T-helper 2 cell treated with Interferon-gamma antibody and Interleukin-4, amounts not matched to agents 5 μg/mL and 100 μg/mL, for 36 hours (primary cell): ENCODE measurements around the gene COL4A2.

Experiments
- DNase-seq: peaks from one replicate; pipeline ENCODE4 v3.0.0; 2021; ENCODE audit warnings: low spot score
- H3K27ac Mint-ChIP-seq: one replicate; pipeline ENCODE4 v1.8.0; 2021; ENCODE audit warnings: mild to moderate bottlenecking, mixed read lengths
- H3K27me3 Mint-ChIP-seq: one replicate; pipeline ENCODE4 v1.8.0; 2021; ENCODE audit warnings: low read depth, mixed read lengths
- H3K36me3 Mint-ChIP-seq: one replicate; pipeline ENCODE4 v1.8.0; 2021; ENCODE audit warnings: low read depth, mixed read lengths
- H3K4me1 Mint-ChIP-seq: one replicate; pipeline ENCODE4 v1.8.0; 2021; ENCODE audit warnings: low read depth, mixed read lengths
- H3K4me3 Mint-ChIP-seq: one replicate; pipeline ENCODE4 v1.8.0; 2022; ENCODE audit warnings: mild to moderate bottlenecking, moderate library complexity, mixed read lengths
- H3K9me3 Mint-ChIP-seq: one replicate; pipeline ENCODE4 v1.8.0; 2021; ENCODE audit warnings: mixed read lengths

The COL4A2 gene

GRCh38 chr13:110402299-110403069, 95.4 kb downstream of the COL4A2 start:
- no peak for DNase-seq
- H3K36me3 Mint-ChIP-seq, result no peaks in the 10 kb centered on the region
- H3K27ac Mint-ChIP-seq, result no peak overlapping the region
- no peak overlapping the region for H3K4me3 Mint-ChIP-seq
- H3K4me1 Mint-ChIP-seq, result no peaks in the 10 kb centered on the region
- peaks cover 58% of the 10 kb centered on the region for H3K27me3 Mint-ChIP-seq
- no peaks in the 10 kb centered on the region for H3K9me3 Mint-ChIP-seq

- no peak for DNase-seq
- Mint-ChIP-seq H3K27me3 (peaks cover 56% of the 10 kb centered on the region), H3K36me3 (no peaks in the 10 kb centered on the region), H3K9me3 (no peaks in the 10 kb centered on the region), H3K27ac (no peak overlapping the region), H3K4me1 (no peaks in the 10 kb centered on the region), H3K4me3 (no peak overlapping the region)
Measured at GRCh38 chr13:110403315-110403714, 96.2 kb downstream of the COL4A2 start.

GRCh38 chr13:110403721-110404120, 96.6 kb downstream of the COL4A2 start:
- Mint-ChIP-seq H3K4me1 (no peaks in the 10 kb centered on the region), H3K4me3 (no peak overlapping the region), H3K36me3 (no peaks in the 10 kb centered on the region), H3K27ac (no peak overlapping the region), H3K9me3 (no peaks in the 10 kb centered on the region), H3K27me3 (peaks cover 55% of the 10 kb centered on the region)
- DNase-seq, result no peak

- Mint-ChIP-seq H3K27ac (no peak overlapping the region), H3K36me3 (no peaks in the 10 kb centered on the region), H3K9me3 (no peaks in the 10 kb centered on the region), H3K27me3 (peaks cover 56% of the 10 kb centered on the region), H3K4me1 (no peaks in the 10 kb centered on the region), H3K4me3 (no peak overlapping the region)
- DNase-seq, result no peak
Measured at GRCh38 chr13:110404321-110404720, 97.2 kb downstream of the COL4A2 start.

GRCh38 chr13:110405597-110406450, 98.7 kb downstream of the COL4A2 start:
- H3K27ac Mint-ChIP-seq, result no peak overlapping the region
- H3K9me3 Mint-ChIP-seq, result no peaks in the 10 kb centered on the region
- H3K4me3 Mint-ChIP-seq, result no peak overlapping the region
- no peaks in the 10 kb centered on the region for H3K36me3 Mint-ChIP-seq
- H3K27me3 Mint-ChIP-seq, result peaks cover 60% of the 10 kb centered on the region
- no peaks in the 10 kb centered on the region for H3K4me1 Mint-ChIP-seq
- peak; percentile 15 for DNase-seq

GRCh38 chr13:110407021-110407420, 99.9 kb downstream of the COL4A2 start:
- H3K27ac Mint-ChIP-seq, result no peak overlapping the region
- no peaks in the 10 kb centered on the region for H3K36me3 Mint-ChIP-seq
- no peak overlapping the region for H3K4me3 Mint-ChIP-seq
- no peak for DNase-seq
- no peaks in the 10 kb centered on the region for H3K9me3 Mint-ChIP-seq
- H3K27me3 Mint-ChIP-seq, result peaks cover 57% of the 10 kb centered on the region
- no peaks in the 10 kb centered on the region for H3K4me1 Mint-ChIP-seq

GRCh38 chr13:110407531-110407930, 100.4 kb downstream of the COL4A2 start:
- Mint-ChIP-seq H3K9me3 (no peaks in the 10 kb centered on the region), H3K27ac (no peak overlapping the region), H3K27me3 (peaks cover 58% of the 10 kb centered on the region), H3K4me1 (peaks cover 4% of the 10 kb centered on the region), H3K36me3 (no peaks in the 10 kb centered on the region), H3K4me3 (no peak overlapping the region)
- no peak for DNase-seq

- DNase-seq, result no peak
- Mint-ChIP-seq H3K27me3 (peaks cover 61% of the 10 kb centered on the region), H3K4me1 (peaks cover 4% of the 10 kb centered on the region), H3K9me3 (no peaks in the 10 kb centered on the region), H3K36me3 (no peaks in the 10 kb centered on the region), H3K4me3 (no peak overlapping the region), H3K27ac (no peak overlapping the region)
Measured at GRCh38 chr13:110408286-110408685, 101.2 kb downstream of the COL4A2 start.

GRCh38 chr13:110409581-110409992, 102.5 kb downstream of the COL4A2 start:
- H3K27me3 Mint-ChIP-seq, result peaks cover 57% of the 10 kb centered on the region
- peaks cover 4% of the 10 kb centered on the region for H3K4me1 Mint-ChIP-seq
- H3K4me3 Mint-ChIP-seq, result no peak overlapping the region
- DNase-seq, result no peak
- H3K9me3 Mint-ChIP-seq, result no peaks in the 10 kb centered on the region
- H3K36me3 Mint-ChIP-seq, result no peaks in the 10 kb centered on the region
- no peak overlapping the region for H3K27ac Mint-ChIP-seq

- DNase-seq, result no peak
- Mint-ChIP-seq H3K27ac (no peak overlapping the region), H3K27me3 (peaks cover 57% of the 10 kb centered on the region), H3K36me3 (no peaks in the 10 kb centered on the region), H3K4me1 (peaks cover 4% of the 10 kb centered on the region), H3K9me3 (no peaks in the 10 kb centered on the region), H3K4me3 (no peak overlapping the region)
Measured at GRCh38 chr13:110410000-110410399, 102.9 kb downstream of the COL4A2 start.

GRCh38 chr13:110410936-110411687, 104.0 kb downstream of the COL4A2 start:
- peaks cover 59% of the 10 kb centered on the region for H3K27me3 Mint-ChIP-seq
- no peaks in the 10 kb centered on the region for H3K36me3 Mint-ChIP-seq
- no peaks in the 10 kb centered on the region for H3K9me3 Mint-ChIP-seq
- no peak for DNase-seq
- peaks cover 4% of the 10 kb centered on the region for H3K4me1 Mint-ChIP-seq
- H3K27ac Mint-ChIP-seq, result no peak overlapping the region
- H3K4me3 Mint-ChIP-seq, result no peak overlapping the region

GRCh38 chr13:110411688-110412059, 104.6 kb downstream of the COL4A2 start:
- H3K36me3 Mint-ChIP-seq, result no peaks in the 10 kb centered on the region
- H3K4me1 Mint-ChIP-seq, result peaks cover 4% of the 10 kb centered on the region
- DNase-seq, result no peak
- H3K27me3 Mint-ChIP-seq, result peaks cover 64% of the 10 kb centered on the region
- no peak overlapping the region for H3K4me3 Mint-ChIP-seq
- H3K27ac Mint-ChIP-seq, result no peak overlapping the region
- no peaks in the 10 kb centered on the region for H3K9me3 Mint-ChIP-seq

- Mint-ChIP-seq H3K4me3 (no peak overlapping the region), H3K27ac (no peak overlapping the region), H3K27me3 (peaks cover 64% of the 10 kb centered on the region)
Measured at GRCh38 chr13:110412132-110412914, 105.2 kb downstream of the COL4A2 start.

More at GRCh38 chr13:110412132-110412914, 105.2 kb downstream of the COL4A2 start:
- Mint-ChIP-seq H3K36me3 (no peaks in the 10 kb centered on the region), H3K4me1 (peaks cover 4% of the 10 kb centered on the region), H3K9me3 (no peaks in the 10 kb centered on the region)
- peak; percentile 71 for DNase-seq
